GF-D8 (cell line): ENCODE results near the gene SPCS3.
"Not testable (repeated sequence)": the region's sequence is repeated elsewhere in the genome, so short reads cannot be mapped to it uniquely, and the experiment has no call there.

Experiments
- DNase-seq: peaks from one replicate; lab custom pipeline; 2025; lab: John Stamatoyannopoulos, UW

SPCS3 gene

GRCh38 chr4:176319704-176320339 is at the start of gene SPCS3:
Gene SPCS3, plus strand, starts transcription at chr4:176319966. Its CDS starts 111 bp downstream, at chr4:176320077.
- DNase-seq = peak; percentile 80

- no peak for DNase-seq
These were observed 49.1 kb upstream of the SPCS3 start for GRCh38 chr4:176270669-176271068.

DNA sequence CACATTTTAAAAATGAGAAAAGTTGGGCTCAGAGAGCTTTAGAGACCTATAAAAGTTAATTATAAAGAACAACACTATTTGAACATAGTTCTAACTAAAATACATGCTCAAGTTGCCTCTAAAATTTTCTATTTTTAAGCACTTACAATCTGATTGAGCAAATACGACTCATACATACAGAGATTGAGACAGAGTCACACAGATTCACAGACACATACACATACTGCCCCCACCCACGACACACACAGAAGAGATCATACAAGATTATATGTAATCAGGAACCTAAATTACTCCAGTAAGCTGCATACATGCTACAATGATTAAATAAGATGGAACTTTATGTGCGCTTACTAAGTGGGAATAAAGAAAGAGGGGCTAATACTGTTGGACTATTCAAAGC is 48.0 kb upstream of the SPCS3 start:
- no peak for DNase-seq

DNA sequence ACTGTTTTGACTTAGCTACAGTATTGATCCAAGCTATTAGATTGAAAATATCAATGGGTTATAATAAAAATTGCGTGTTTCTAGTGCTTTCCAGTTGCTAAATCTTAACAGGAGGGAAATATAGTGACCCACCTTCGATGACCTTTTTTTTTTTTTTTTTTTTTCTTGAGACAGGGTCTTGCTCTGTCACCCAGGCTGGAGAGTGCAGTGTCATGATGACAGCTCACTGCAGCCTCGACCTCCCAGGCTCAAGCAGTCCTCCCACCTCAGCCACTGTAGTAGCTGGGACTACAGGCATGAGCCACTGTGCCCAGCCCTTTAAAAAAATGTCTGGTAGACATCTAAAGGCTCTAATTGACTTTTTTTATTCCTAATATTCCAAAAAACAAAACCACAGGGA is 47.0 kb upstream of the SPCS3 start:
- no peak for DNase-seq

DNA sequence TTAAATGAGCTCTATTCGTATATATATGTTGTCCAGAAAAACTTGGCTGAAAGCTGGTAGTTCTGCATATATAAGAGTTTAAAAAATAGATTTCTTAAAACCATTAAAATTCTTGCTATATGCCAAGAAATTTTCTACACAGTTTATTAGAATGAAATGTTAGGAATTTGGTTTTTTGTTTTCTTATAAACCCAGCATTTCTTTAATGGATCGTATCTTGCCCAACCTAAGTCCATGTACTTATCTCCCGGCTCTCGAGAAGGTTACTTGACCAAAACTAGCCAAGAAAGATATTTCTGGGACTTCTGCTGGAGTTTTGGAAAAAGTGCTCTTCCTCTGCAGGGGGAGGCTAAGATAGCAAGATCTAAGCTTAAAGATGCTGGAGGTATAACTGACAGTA is 46.0 kb upstream of the SPCS3 start:
- DNase-seq = no peak

GRCh38 chr4:176274441-176274840 is 45.3 kb upstream of the SPCS3 start:
- no peak for DNase-seq

DNA sequence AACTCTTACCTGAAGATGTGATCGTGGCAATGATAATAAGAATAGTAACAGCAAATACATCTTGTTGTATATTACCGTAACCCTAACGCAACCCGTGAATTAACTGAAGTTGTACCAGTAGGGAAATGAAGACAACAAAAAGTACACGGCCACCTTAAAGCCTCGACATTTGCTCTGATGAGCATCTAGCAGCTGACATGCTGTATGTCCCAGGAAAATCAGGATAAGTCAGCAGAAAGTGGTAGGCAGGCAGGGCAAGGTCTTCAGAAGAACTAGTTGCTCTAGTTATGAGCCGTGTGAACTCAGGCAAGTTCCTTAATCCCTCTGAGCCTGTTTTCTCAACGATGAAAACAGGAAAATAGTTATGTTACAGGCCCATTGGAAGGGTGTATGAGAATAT is 43.1 kb upstream of the SPCS3 start:
- no peak for DNase-seq

DNA sequence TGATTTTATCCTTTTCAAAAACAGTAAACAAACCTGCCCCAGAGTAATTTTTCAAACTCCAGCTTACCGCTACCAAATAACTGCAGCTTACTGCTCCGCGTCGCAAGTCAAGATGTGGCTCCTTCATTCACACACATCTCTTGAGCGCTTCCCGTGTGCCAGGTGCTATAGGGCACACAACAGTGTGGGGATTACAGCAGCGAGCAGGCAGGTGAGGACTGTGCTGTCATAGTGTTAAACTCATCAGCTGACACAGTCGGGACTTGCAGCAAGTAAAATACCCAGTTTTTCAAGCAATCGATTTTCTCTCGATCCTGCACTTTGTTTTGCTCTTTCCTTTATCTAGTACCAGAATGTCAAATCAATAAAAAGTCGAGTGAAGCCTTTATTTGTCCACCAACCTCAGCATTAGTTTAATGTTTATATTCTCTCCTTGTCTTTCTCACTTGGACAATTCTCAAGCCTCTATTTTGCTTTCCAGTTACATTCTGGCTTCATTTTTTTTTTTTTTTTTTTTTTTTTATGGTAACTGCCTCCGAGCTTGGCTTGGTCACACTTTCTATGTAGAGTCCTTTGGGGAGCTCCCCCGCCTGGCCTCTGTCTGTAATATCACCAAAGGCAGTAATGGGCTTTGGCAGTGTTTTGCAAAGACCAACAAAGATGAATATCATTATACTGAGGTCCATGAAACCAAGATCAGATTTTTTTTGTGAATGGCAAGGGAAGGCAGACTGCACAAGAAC is 42.4 kb upstream of the SPCS3 start:
- DNase-seq = no peak

DNA sequence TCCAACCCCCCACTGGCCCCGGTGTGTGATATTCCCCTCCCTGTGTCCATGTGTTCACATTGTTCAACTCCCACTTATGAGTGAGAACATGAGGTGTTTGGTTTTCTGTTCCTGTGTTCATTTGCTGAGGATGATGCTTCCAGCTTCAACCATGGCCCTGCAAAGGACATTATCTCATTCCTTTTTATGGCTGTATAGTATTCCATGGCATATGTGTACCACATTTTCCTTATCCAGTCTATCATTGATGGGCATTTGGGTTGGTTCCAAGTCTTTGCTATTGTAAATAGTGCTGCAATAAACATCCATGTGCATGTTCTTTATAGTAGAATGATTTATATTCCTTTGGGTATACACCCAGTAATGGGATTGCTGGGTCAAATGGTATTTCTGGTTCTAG is 40.2 kb upstream of the SPCS3 start:
- not testable (repeated sequence) for DNase-seq

GRCh38 chr4:176286728-176287127 is 33.0 kb upstream of the SPCS3 start:
- DNase-seq = no peak

DNA sequence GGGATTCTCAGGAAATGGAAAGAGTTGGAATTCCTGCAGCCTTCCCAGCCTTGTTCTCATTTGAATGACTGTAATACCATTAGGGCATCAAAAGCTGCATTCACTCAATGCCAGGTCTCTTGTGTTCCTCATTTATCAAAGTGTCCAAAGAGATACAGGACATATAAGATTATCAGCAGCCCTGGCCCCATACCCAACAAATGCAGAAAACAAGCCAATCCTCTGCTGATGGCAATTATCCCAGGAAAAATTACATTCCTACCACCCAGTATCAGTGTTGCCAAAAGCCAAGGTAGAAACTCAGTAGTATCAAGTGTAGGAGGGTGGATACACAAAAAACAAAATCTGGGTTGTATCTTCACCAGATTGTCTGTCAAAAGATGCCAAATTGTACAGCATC is 32.2 kb upstream of the SPCS3 start:
- no peak for DNase-seq

GRCh38 chr4:176288020-176288419 is 31.7 kb upstream of the SPCS3 start:
- DNase-seq = no peak

GRCh38 chr4:176289561-176289960 is 30.2 kb upstream of the SPCS3 start:
- no peak for DNase-seq

GRCh38 chr4:176290520-176290919 is 29.2 kb upstream of the SPCS3 start:
- DNase-seq = no peak

DNA sequence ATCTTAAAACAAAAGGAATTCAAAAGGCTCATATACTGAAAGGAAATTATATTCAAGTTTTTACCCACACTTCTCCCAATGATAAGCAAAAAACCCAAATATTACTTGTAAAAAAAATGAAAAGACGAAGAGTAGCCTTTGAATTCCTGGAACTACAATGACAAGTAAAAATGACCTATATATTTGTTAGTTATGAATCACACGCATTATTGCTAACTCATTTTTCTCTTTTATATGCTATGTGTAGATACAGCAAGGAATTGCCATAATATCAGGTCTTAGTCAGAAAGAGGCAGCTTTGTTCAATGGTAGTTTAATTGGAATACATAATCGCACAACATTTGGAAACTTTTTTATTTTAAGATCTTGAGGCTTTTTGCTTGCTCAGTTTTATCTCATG is 28.0 kb upstream of the SPCS3 start:
- DNase-seq = no peak

- DNase-seq = no peak
These were observed 26.8 kb upstream of the SPCS3 start for GRCh38 chr4:176292920-176293319.

- DNase-seq = no peak
These were observed 26.1 kb upstream of the SPCS3 start for GRCh38 chr4:176293660-176294059.

- DNase-seq = not testable (repeated sequence)
These were observed 23.9 kb upstream of the SPCS3 start for GRCh38 chr4:176295907-176296306.

- DNase-seq = no peak
These were observed 21.1 kb upstream of the SPCS3 start for GRCh38 chr4:176298664-176299063.

GRCh38 chr4:176300036-176300435 is 19.7 kb upstream of the SPCS3 start:
- DNase-seq = no peak

- no peak for DNase-seq
These were observed 19.2 kb upstream of the SPCS3 start for GRCh38 chr4:176300565-176300964.

DNA sequence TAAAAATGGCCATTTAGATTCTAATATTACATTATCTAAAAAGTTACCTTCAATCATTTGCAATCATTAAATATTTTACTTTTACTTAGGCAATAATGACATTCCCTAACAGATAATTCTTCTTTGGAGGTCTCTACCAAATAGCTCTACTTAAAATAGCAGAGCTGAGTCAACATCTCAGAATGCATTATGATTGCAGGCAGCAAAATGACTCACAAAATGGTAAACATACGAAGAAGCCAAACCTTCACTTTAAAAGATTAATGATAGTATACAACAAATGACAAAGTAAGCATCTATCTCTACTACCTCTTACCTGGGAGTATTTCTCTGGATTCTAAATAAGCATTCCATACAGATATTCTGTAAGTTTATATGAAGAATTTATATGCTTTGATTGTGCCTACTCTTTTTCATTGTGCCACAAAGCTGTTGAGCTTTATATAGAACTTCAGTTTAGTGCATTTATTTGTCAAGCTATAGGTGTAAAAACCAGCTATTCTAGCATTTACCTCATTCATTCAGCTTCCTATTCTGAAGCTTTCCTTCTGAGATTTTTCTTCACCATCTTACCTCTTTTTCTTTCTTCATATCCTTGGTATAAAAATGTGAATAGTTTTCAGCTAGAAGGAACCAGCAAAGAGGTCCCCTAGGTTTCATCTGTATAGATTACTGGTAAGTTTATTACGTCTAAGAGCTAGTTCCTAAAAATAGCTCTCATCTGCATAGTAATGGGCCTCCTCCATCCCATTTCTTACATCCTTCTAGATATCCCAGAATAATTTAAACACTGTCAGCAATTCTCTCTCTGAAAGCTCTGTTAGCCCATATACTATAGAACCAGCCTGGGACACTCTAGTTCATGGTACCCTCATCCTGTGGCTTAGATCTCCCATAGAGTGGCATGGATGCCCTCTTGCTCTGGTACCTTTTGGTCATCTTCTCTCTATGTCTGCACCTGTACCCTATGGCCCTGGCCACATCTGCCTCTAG is 17.2 kb upstream of the SPCS3 start:
- DNase-seq = no peak

DNA sequence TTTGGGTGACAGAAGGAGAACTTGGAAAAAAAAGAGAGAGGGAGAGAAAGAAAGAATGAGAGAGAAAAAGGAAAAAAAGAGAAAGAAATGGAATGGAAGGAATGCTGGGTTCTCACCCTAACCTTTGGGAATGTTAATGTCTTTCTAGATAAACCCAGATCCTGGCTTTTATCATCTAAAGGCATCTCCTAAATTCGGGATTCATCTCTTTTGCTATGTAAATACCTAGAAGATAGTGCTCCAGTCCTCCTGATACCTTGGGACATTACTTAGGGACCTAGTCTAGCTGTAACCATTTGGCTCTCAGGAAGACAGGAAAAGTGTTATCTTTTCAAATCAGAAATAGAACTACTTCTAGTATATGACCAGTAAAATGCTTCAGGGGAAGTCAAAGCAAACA is 15.8 kb upstream of the SPCS3 start:
- DNase-seq = no peak
